ENCODE data around the gene CAD. TPM values are rescaled to one million over a fixed set of nuclear protein-coding genes. Genes with fewer than 3 reads are reported as not detected.

CAD gene
- total RNA-seq, 1 experiment from 2014 or later, result 130 TPM

DNA sequence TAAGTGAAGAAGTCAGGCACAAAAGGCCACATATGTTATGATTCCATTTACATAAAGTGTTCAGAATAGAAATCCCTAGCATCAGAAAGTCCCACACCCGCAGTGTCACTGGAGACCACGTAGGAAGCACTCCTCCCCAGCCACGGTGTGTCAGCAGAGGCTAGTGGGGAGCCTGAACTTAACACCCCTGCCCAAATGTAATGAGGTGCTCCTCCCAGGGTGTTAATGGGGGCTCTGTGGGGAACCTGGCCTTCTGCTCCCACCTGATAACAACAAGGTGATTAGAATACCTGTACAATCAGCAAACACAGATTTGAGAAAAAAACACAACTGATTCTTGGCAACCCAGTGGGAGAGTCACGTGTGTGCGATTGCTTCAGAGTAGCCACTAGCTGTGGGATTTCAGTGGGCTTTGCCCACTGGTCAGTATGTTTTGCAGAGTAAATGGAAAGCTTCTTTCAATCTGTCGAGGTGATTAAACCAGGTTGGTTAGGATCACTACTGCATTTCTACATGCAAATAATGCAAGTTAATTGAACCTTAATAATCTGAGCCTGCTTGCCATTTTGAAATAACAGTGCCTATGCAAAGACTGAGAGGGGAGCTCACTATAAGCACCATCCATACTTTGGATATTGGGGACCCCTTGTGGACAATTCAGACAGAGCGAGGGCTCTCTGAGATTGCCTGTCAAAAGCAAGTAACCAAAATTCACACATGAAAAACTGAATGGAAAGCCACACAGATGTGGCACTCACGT is 25.9 kb upstream of the CAD start:
- no peaks in the 10 kb centered on the region for H3K36me3 Mint-ChIP-seq (ENCODE audit: insufficient read depth in 1 of 3, low read depth in 3 of 3)
- peak; percentile 53 for DNase-seq
- no peak overlapping the region for H3K56ac ChIP-seq (ENCODE audit: insufficient read length, low read depth, low read length)
- H2BK120ac ChIP-seq (ENCODE audit: low read depth, low read length, poor library complexity, severe bottlenecking), result no peak overlapping the region
- H3K27ac ChIP-seq (ENCODE audit: insufficient read length, low read depth, low read length), result no peak overlapping the region
- no peak overlapping the region for H3T11ph ChIP-seq (ENCODE audit: low read length)
- H3K27ac Mint-ChIP-seq, result no peak overlapping the region
- H2AFZ ChIP-seq (ENCODE audit: low read length), result no peak overlapping the region
- no peak overlapping the region for H2BK15ac ChIP-seq (ENCODE audit: low read depth, low read length)
- no peak overlapping the region for H3K4me2 ChIP-seq (ENCODE audit: insufficient read depth, insufficient read length, low read length)
- no peaks in the 10 kb centered on the region for H4K20me1 ChIP-seq (ENCODE audit: control insufficient read depth, insufficient read depth, insufficient read length)
- no peak overlapping the region for H3K4ac ChIP-seq (ENCODE audit: low read depth, low read length)
- no peaks in the 10 kb centered on the region for H3K23me2 ChIP-seq (ENCODE audit: insufficient read length, low read depth, low read length, poor library complexity, severe bottlenecking)
- H2BK12ac ChIP-seq (ENCODE audit: insufficient read length, low read depth, low read length), result no peak overlapping the region
- no peaks in the 10 kb centered on the region for H3K79me2 ChIP-seq (ENCODE audit: insufficient read depth, low read length)
- WGBS (ENCODE audit: extremely low coverage, insufficient read length, low lambda C conversion rate), result no CpG with 5 or more reads among the region's 8 CpGs
- H3K23ac ChIP-seq (ENCODE audit: insufficient read length, low read depth, low read length), result no peak overlapping the region
- no peak overlapping the region for H3K18ac ChIP-seq (ENCODE audit: insufficient read length, low read depth, low read length)
- H4K8ac ChIP-seq (replicated peaks; ENCODE audit: insufficient read length, low read depth, low read length), result no peak overlapping the region
- H2BK20ac ChIP-seq (ENCODE audit: low read depth, low read length, poor library complexity, severe bottlenecking), result no peak overlapping the region
- H3K9me3 ChIP-seq (ENCODE audit: control insufficient read depth, low read depth, low read length), result no peaks in the 10 kb centered on the region
- no peak overlapping the region for H3K9ac ChIP-seq (ENCODE audit: extremely low read depth, insufficient read length, low read length)
- no peak overlapping the region for H4K91ac ChIP-seq (ENCODE audit: insufficient read length, low read depth, low read length)
- no peak overlapping the region for H2AK5ac ChIP-seq (ENCODE audit: insufficient read length, low read length)
- H3K4me1 Mint-ChIP-seq, result no peaks in the 10 kb centered on the region
- H3K4me3 Mint-ChIP-seq, result no peak overlapping the region
- H2BK5ac ChIP-seq (ENCODE audit: insufficient read length, low read length), result no peak overlapping the region
- no peaks in the 10 kb centered on the region for H3K27me3 ChIP-seq (ENCODE audit: insufficient read depth, low read length)
- no peak overlapping the region for H3K14ac ChIP-seq (ENCODE audit: insufficient read depth, low read length)
- no peak overlapping the region for H4K5ac ChIP-seq (ENCODE audit: insufficient read length, low read depth, low read length)
- H3K4me1 ChIP-seq (ENCODE audit: insufficient read depth, low read length), result no peaks in the 10 kb centered on the region
- H3K27me3 Mint-ChIP-seq (ENCODE audit: low read depth), result no peaks in the 10 kb centered on the region; the same call in 1 of the 2 replicates
- TF ChIP-seq, protein P1, sequence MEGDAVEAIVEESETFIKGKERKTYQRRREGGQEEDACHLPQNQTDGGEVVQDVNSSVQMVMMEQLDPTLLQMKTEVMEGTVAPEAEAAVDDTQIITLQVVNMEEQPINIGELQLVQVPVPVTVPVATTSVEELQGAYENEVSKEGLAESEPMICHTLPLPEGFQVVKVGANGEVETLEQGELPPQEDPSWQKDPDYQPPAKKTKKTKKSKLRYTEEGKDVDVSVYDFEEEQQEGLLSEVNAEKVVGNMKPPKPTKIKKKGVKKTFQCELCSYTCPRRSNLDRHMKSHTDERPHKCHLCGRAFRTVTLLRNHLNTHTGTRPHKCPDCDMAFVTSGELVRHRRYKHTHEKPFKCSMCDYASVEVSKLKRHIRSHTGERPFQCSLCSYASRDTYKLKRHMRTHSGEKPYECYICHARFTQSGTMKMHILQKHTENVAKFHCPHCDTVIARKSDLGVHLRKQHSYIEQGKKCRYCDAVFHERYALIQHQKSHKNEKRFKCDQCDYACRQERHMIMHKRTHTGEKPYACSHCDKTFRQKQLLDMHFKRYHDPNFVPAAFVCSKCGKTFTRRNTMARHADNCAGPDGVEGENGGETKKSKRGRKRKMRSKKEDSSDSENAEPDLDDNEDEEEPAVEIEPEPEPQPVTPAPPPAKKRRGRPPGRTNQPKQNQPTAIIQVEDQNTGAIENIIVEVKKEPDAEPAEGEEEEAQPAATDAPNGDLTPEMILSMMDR (conservative IDR thresholded peaks at IDR 0.05), result peak; percentile 78
- no peaks in the 10 kb centered on the region for H3K79me1 ChIP-seq (ENCODE audit: insufficient read depth, low read depth, low read length, poor library complexity, severe bottlenecking)
- H3K9me3 Mint-ChIP-seq, result no peaks in the 10 kb centered on the region; a peak in 1 of 5 replicates

Measured in H9 (cell line).